ENCODE results near the gene COL24A1. TPM values are rescaled to one million over a fixed set of nuclear protein-coding genes. Genes with fewer than 3 reads are reported as not detected.

COL24A1 gene
- polyA plus RNA-seq, 1 donor (not counting 4 experiments of a cell fraction or from before 2014, with no cell fraction given), result not detected

DNA sequence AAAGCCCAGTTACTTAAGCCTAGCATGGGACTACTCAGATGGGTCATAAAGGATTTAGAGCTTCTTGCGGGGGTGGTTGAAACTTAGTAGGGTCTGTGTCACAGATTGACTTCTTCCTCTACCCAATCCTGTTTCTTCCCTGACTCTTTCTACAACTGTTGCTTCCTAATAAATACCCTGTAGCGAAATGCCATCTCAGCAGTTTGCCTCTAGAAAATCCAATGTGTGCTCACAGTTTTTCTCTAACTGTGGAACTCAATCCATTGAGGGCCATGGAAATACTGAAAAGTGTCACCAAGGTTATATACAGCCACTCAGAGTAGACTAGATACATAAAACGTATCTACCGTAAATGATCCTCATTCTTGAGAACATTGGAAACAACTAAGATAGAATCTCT lies 217.7 kb downstream of the COL24A1 start:
- no peak overlapping the region for H3K4me3 ChIP-seq (ENCODE audit: control insufficient read depth in 2 of 3, extremely low read depth in 1 of 3, insufficient read depth in 2 of 3, low read depth in 1 of 3, low read length in 3 of 3)
- FAIRE-seq, result no peak
- TF ChIP-seq, protein P1, sequence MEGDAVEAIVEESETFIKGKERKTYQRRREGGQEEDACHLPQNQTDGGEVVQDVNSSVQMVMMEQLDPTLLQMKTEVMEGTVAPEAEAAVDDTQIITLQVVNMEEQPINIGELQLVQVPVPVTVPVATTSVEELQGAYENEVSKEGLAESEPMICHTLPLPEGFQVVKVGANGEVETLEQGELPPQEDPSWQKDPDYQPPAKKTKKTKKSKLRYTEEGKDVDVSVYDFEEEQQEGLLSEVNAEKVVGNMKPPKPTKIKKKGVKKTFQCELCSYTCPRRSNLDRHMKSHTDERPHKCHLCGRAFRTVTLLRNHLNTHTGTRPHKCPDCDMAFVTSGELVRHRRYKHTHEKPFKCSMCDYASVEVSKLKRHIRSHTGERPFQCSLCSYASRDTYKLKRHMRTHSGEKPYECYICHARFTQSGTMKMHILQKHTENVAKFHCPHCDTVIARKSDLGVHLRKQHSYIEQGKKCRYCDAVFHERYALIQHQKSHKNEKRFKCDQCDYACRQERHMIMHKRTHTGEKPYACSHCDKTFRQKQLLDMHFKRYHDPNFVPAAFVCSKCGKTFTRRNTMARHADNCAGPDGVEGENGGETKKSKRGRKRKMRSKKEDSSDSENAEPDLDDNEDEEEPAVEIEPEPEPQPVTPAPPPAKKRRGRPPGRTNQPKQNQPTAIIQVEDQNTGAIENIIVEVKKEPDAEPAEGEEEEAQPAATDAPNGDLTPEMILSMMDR (optimal IDR thresholded peaks at IDR 0.05 in 1 of 3, IDR thresholded peaks at IDR 0.05 in 1 of 3, conservative IDR thresholded peaks at IDR 0.05 in 1 of 3; ENCODE audit: extremely low read depth in 1 of 3, insufficient read depth in 2 of 3, low read length in 3 of 3), result no peak
- no peak for TF ChIP-seq EZH2 (IDR thresholded peaks at IDR 0.05; ENCODE audit: low read length)
- no peaks in the 10 kb centered on the region for H4K20me1 ChIP-seq (ENCODE audit: control insufficient read depth, extremely low read depth, insufficient read depth, low read length)
- no peak for DNase-seq (ENCODE audit: low read depth, low spot score)
- no peaks in the 10 kb centered on the region for H3K79me2 ChIP-seq (ENCODE audit: control insufficient read depth, insufficient read depth, low read length)
- no peaks in the 10 kb centered on the region for H3K9me3 ChIP-seq (ENCODE audit: control insufficient read depth, low read depth, low read length)
- no peaks in the 10 kb centered on the region for H3K36me3 ChIP-seq (ENCODE audit: control insufficient read depth in 2 of 2, extremely low read depth in 1 of 2, insufficient read depth in 2 of 2, low read length in 2 of 2)
- H3K27ac ChIP-seq (ENCODE audit: control insufficient read depth, insufficient read depth, low read length), result no peak overlapping the region
- H2AFZ ChIP-seq (ENCODE audit: control insufficient read depth, low read length), result no peak overlapping the region
- dilution Hi-C loops (cut with MboI; ENCODE audit: extremely low pct_ligation_motif_present, low sequenced_read_pairs), result no loop called here
- H3K4me2 ChIP-seq (ENCODE audit: control insufficient read depth, extremely low read depth, insufficient read depth, low read depth, low read length), result no peak overlapping the region
- no peak overlapping the region for H3K9ac ChIP-seq (ENCODE audit: control insufficient read depth, extremely low read depth, insufficient read depth, low read length)
- H3K4me1 ChIP-seq (ENCODE audit: control insufficient read depth, extremely low read depth, insufficient read depth, low read length), result no peaks in the 10 kb centered on the region
- H3K27me3 ChIP-seq (ENCODE audit: control insufficient read depth, extremely low read depth, insufficient read depth, low read length), result no peaks in the 10 kb centered on the region
- no peaks in the 10 kb centered on the region for H3K9me1 ChIP-seq (ENCODE audit: control insufficient read depth, extremely low read depth, insufficient read depth, low read length)

DNA sequence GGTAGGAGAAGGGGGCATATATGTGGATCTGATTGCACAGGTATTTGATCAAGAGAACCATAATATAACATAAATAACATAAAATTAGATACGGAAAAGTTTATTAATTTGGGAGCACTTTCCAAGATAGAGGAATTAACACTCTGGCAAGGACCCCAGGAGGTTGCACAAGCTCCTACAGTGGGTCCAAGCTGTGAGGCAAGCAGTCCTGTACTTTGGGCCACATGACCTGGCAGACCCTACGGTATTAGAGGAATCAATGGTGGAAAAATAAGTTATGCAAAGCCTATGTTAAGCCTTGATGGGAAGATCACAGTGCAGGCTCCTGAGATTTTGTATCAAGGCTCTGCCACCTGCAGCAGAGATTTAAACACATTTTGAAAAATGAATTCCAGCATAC lies 220.1 kb downstream of the COL24A1 start:
- Histone ChIP-seq H3K4me1 (ENCODE audit: control insufficient read depth, extremely low read depth, insufficient read depth, low read length) (no peaks in the 10 kb centered on the region), H3K79me2 (ENCODE audit: control insufficient read depth, insufficient read depth, low read length) (no peaks in the 10 kb centered on the region), H3K9me1 (ENCODE audit: control insufficient read depth, extremely low read depth, insufficient read depth, low read length) (no peaks in the 10 kb centered on the region), H3K9ac (ENCODE audit: control insufficient read depth, extremely low read depth, insufficient read depth, low read length) (no peak overlapping the region), H2AFZ (ENCODE audit: control insufficient read depth, low read length) (no peak overlapping the region), H3K36me3 (ENCODE audit: control insufficient read depth in 2 of 2, extremely low read depth in 1 of 2, insufficient read depth in 2 of 2, low read length in 2 of 2) (no peaks in the 10 kb centered on the region), H4K20me1 (ENCODE audit: control insufficient read depth, extremely low read depth, insufficient read depth, low read length) (no peaks in the 10 kb centered on the region), H3K4me3 (ENCODE audit: control insufficient read depth in 2 of 3, extremely low read depth in 1 of 3, insufficient read depth in 2 of 3, low read depth in 1 of 3, low read length in 3 of 3) (no peak overlapping the region), H3K4me2 (ENCODE audit: control insufficient read depth, extremely low read depth, insufficient read depth, low read depth, low read length) (no peak overlapping the region), H3K9me3 (ENCODE audit: control insufficient read depth, low read depth, low read length) (no peaks in the 10 kb centered on the region), H3K27me3 (ENCODE audit: control insufficient read depth, extremely low read depth, insufficient read depth, low read length) (no peaks in the 10 kb centered on the region), H3K27ac (ENCODE audit: control insufficient read depth, insufficient read depth, low read length) (no peak overlapping the region)
- FAIRE-seq (no peak), DNase-seq (ENCODE audit: low read depth, low spot score) (no peak)
- dilution Hi-C loops (cut with MboI; ENCODE audit: extremely low pct_ligation_motif_present, low sequenced_read_pairs), result no loop called here
- no peak for TF ChIP-seq EZH2 (IDR thresholded peaks at IDR 0.05; ENCODE audit: low read length)
- TF ChIP-seq, protein P1 (optimal IDR thresholded peaks at IDR 0.05 in 1 of 3, IDR thresholded peaks at IDR 0.05 in 1 of 3, conservative IDR thresholded peaks at IDR 0.05 in 1 of 3; ENCODE audit: extremely low read depth in 1 of 3, insufficient read depth in 2 of 3, low read length in 3 of 3), result no peak

Measured in keratinocyte (primary cell).